ENCODE results near the gene SFMBT1.

Gene SFMBT1

DNA sequence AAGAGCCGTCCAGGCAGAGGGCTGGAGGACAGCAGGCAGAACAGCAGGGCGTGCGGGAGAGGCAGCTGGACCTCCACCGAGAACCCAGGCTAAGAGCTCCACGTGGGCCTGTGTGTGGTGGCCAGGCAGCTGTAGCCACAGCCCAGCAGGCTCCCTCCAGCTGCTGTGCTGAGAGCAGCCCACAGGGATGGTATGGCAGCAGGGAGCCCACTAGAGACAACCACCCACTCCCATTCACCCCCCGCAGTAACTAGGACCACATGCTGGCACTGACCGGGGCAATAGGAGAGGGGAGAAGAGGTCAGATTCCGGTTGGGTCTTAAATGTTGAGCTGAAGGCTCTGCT lies 185.5 kb downstream of the SFMBT1 start:
- TF ChIP-seq, protein P1, sequence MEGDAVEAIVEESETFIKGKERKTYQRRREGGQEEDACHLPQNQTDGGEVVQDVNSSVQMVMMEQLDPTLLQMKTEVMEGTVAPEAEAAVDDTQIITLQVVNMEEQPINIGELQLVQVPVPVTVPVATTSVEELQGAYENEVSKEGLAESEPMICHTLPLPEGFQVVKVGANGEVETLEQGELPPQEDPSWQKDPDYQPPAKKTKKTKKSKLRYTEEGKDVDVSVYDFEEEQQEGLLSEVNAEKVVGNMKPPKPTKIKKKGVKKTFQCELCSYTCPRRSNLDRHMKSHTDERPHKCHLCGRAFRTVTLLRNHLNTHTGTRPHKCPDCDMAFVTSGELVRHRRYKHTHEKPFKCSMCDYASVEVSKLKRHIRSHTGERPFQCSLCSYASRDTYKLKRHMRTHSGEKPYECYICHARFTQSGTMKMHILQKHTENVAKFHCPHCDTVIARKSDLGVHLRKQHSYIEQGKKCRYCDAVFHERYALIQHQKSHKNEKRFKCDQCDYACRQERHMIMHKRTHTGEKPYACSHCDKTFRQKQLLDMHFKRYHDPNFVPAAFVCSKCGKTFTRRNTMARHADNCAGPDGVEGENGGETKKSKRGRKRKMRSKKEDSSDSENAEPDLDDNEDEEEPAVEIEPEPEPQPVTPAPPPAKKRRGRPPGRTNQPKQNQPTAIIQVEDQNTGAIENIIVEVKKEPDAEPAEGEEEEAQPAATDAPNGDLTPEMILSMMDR (IDR thresholded peaks at IDR 0.05; ENCODE audit: control insufficient read depth, extremely low read depth, insufficient read depth), result no peak
- no peak overlapping the region for H3K4me3 ChIP-seq (ENCODE audit: low read depth, low read length)
- DNase-seq (ENCODE audit: low read depth), result no peak

DNA sequence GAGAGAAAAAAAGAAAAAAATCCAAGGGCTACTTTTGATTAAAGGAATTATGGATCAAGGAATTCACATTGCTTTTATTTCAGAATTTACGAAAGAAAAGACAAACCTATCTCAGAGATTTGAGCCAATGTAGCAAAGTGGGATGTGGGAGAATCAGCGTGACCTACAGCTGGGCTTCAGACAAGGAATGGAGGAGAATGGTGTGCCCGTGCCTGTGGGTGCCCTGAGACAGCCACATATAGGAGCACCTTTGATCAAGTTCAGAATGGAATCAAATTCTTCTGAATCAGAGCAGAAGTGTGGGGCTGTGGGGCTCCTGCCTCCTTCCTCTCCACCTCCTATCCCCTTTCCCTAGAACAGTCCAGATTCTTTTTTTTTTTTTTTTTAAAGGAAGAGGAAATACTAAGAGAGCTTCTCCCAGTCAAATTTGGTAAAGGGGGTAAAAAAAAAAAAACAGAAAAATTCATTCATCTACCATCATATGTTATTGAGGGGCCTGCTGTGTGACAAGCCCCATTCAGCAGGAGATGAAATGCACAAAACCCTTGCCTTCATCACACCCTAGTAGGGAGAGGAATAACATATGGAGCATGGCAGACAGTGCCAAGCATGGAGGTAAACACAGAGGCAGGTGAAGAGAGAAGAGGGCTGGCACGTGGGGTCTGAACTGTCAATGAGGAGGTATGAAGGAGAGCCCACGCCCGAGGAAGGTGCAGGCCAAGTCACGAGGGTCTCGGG lies 186.0 kb downstream of the SFMBT1 start:
- no peak overlapping the region for H3K4me3 ChIP-seq (ENCODE audit: low read depth, low read length)
- no peak for DNase-seq (ENCODE audit: low read depth)
- TF ChIP-seq, protein P1 (IDR thresholded peaks at IDR 0.05; ENCODE audit: control insufficient read depth, extremely low read depth, insufficient read depth), result no peak

DNA sequence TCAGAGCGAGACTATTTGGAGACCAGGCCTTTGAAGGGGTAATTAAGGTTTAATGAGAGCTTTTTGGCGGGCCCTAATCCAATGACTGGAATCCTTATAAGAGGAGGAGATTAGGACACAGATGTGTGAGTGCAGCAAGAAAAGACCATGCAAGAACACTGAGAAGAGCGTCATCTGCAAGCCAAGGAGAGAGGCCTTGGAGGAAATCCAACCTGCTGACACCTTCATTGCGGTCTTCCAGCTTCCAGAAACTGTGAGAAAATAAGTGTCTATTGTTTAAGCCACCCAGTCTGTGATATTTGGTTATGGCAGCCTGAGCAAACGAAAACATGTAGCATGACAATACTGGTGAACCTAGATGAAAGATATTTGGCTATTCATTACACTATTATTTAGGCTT lies 188.0 kb downstream of the SFMBT1 start:
- TF ChIP-seq, protein P1 (IDR thresholded peaks at IDR 0.05; ENCODE audit: control insufficient read depth, extremely low read depth, insufficient read depth), result no peak
- DNase-seq (ENCODE audit: low read depth), result no peak
- no peak overlapping the region for H3K4me3 ChIP-seq (ENCODE audit: low read depth, low read length)

DNA sequence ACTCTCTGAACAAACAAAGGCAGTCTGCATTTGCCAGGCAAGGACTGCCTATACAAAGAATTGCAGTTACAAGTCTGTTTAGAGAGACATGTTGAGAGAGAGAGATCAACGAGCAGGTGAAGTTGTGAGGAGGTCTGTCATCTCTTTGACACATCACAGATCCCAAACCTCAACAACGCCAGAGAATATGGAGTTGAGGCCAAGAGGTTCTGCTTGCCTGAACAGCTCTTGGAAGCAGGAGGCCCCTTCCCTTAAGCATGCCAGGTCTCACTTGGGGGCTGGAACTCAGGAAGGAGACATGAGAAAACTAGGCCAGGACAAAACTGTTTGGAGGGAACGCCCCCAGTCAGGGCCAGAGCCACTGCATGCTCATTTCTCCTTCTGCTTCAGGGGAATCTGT lies 188.7 kb downstream of the SFMBT1 start:
- H3K4me3 ChIP-seq (ENCODE audit: low read depth, low read length), result no peak overlapping the region
- TF ChIP-seq, protein P1 (IDR thresholded peaks at IDR 0.05; ENCODE audit: control insufficient read depth, extremely low read depth, insufficient read depth), result no peak
- DNase-seq (ENCODE audit: low read depth), result no peak

DNA sequence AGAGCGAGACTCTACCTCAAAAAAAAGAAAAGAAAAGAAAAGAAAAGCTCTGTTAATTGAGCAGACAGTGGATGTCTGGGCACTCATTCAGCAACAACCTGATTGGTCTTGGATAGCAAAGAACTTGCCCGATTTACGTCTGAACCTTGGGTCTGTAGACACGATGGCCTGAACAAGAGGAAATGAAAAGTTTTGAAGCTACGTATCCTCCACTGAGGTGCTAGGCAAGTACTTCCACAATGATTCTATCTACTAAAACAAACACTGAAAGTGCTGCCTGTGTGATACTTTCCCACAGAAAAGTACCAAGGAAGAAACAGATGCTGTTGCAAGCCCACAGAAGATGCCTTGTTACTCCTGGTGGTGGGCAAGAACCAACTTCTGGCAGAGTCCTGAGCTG lies 189.2 kb downstream of the SFMBT1 start:
- no peak for DNase-seq (ENCODE audit: low read depth)
- TF ChIP-seq, protein P1 (IDR thresholded peaks at IDR 0.05; ENCODE audit: control insufficient read depth, extremely low read depth, insufficient read depth), result no peak

DNA sequence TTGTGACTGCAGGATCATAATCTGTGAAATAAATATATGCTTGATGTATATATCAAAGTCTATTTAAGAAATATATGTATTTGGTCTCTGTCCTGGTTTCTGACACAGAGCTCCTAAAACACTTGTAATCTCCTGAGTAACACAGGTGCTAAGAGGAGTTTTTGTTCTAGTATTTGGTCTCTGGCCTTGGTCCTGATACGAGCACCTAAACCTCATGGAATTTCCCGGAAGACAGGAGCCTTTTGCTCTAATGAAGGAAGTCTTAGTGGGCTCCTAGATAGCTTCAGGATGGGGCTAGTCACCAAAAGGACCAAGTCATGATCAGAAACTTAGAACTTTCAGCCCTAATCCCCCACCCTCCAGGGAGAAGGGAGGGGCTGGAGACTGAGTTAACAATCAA lies 191.9 kb downstream of the SFMBT1 start:
- TF ChIP-seq, protein P1 (IDR thresholded peaks at IDR 0.05; ENCODE audit: control insufficient read depth, extremely low read depth, insufficient read depth), result no peak
- no peak overlapping the region for H3K4me3 ChIP-seq (ENCODE audit: low read depth, low read length)
- DNase-seq (ENCODE audit: low read depth), result no peak

More for the DNA sequence above, 189.2 kb downstream of the SFMBT1 start:
- H3K4me3 ChIP-seq (ENCODE audit: low read depth, low read length), result no peak overlapping the region

Measured in LNCaP clone FGC (cell line).